Uterus (tissue), 2 donors: Measurements from ENCODE around the gene PABPC1L.

Source experiments
- CTCF ChIP-seq, 4 experiments: fragments of 200-600 bp in 2 of 4; fragments of 450-650 bp in 2 of 4; sonication (generic) in 2 of 4; IDR thresholded peaks; one replicate each; pipeline ENCODE4 v1.5.1; 2016 to 2019; ENCODE audit warnings: antibody characterized with exemption in 4 of 4, mild to moderate bottlenecking in 2 of 4, moderate library complexity in 1 of 4
- POLR2A ChIP-seq, 2 donors: fragments of 450-650 bp; IDR thresholded peaks; one replicate each; pipeline ENCODE4 v1.6.1; 2016; ENCODE audit warnings: antibody characterized with exemption in 2 of 2, mild to moderate bottlenecking in 1 of 2, moderate library complexity in 1 of 2

GRCh38 chr20:44970243-44970757 is 60.4 kb downstream of the PABPC1L start:
- TF ChIP-seq CTCF (IDR thresholded peaks at IDR 0.05): no peak
- no peak for TF ChIP-seq POLR2A (IDR thresholded peaks at IDR 0.05)
